HepG2 (cell line): ENCODE measurements around the gene FOXD3. TPM values are rescaled to one million over a fixed set of nuclear protein-coding genes. Genes with fewer than 3 reads are reported as not detected.

ENCODE experiments used
- ELK4 ChIP-seq: sonication (generic); formaldehyde crosslinking; IDR thresholded peaks from 2 replicates; pipeline ENCODE4 v1.9.0; 2021; ENCODE audit warnings: missing genetic modification reagents, borderline replicate concordance
- EP300 ChIP-seq, 3 experiments: sonication (generic) in 1 of 3; formaldehyde crosslinking in 1 of 3; IDR thresholded peaks; 2 replicates each; pipeline versions ENCODE4 v1.5.1 to v1.6.1; 2011 to 2020; ENCODE audit warnings: low read depth in 2 of 3, low read length in 2 of 3, borderline replicate concordance in 1 of 3, improper control_type of control experiment in 1 of 3, mild to moderate bottlenecking in 1 of 3, missing genetic modification reagents in 1 of 3, moderate library complexity in 1 of 3
- ETV5 ChIP-seq: IDR thresholded peaks from 2 replicates; pipeline ENCODE4 v1.6.1; 2018; ENCODE audit warnings: missing biosample characterization, missing genetic modification reagents, inconsistent platforms, borderline replicate concordance
- KDM6A ChIP-seq: IDR thresholded peaks from 2 replicates; pipeline ENCODE4 v1.6.1; 2016; ENCODE audit warnings: low read depth
- MIER2 ChIP-seq: IDR thresholded peaks from 2 replicates; pipeline ENCODE4 v1.6.1; 2016; ENCODE audit warnings: missing biosample characterization, missing genetic modification reagents
- PHF21A ChIP-seq: sonication (generic); formaldehyde crosslinking; IDR thresholded peaks from 2 replicates; pipeline ENCODE4 v1.5.0; 2020; ENCODE audit warnings: mild to moderate bottlenecking, missing genetic modification reagents
- RNF2 ChIP-seq: fragments of 450-650 bp; conservative IDR thresholded peaks from 2 replicates; pipeline ENCODE4 v1.6.1; 2016; ENCODE audit warnings: low read depth
- SATB2 ChIP-seq: sonication (generic); formaldehyde crosslinking; IDR thresholded peaks from 2 replicates; pipeline ENCODE4 v1.5.0; 2020; ENCODE audit warnings: missing genetic modification reagents
- SETDB1 ChIP-seq: sonication (generic); formaldehyde crosslinking; IDR thresholded peaks from 2 replicates; pipeline ENCODE4 v1.5.1; 2020; ENCODE audit warnings: missing genetic modification reagents, mild to moderate bottlenecking, borderline replicate concordance
- SP5 ChIP-seq: IDR thresholded peaks from 2 replicates; pipeline ENCODE4 v1.6.1; 2016; ENCODE audit warnings: low read depth, borderline replicate concordance
- SUZ12 ChIP-seq: fragments of 150-350 bp; IDR thresholded peaks from 2 replicates; pipeline ENCODE4 v1.6.1; 2014; ENCODE audit warnings: low read depth, low read length
- TGIF2 ChIP-seq: IDR thresholded peaks from 2 replicates; pipeline ENCODE4 v1.6.1; 2016; ENCODE audit warnings: control low read depth, missing compliant biosample characterization
- XBP1 ChIP-seq: sonication (generic); formaldehyde crosslinking; IDR thresholded peaks from 2 replicates; pipeline ENCODE4 v1.5.0; 2020; ENCODE audit warnings: missing genetic modification reagents
- ZNF256 ChIP-seq: sonication (generic); formaldehyde crosslinking; conservative IDR thresholded peaks from 2 replicates; pipeline ENCODE4 v1.4.0; 2020; ENCODE audit warnings: missing genetic modification reagents
- ZNF30 ChIP-seq: sonication (generic); formaldehyde crosslinking; IDR thresholded peaks from 2 replicates; pipeline ENCODE4 v1.5.0; 2020; ENCODE audit warnings: mild to moderate bottlenecking, missing genetic modification reagents
- ZNF326 ChIP-seq: sonication (generic); formaldehyde crosslinking; IDR thresholded peaks from 2 replicates; pipeline ENCODE4 v1.4.0; 2020; ENCODE audit warnings: missing genetic modification reagents, borderline replicate concordance
- ZNF564 ChIP-seq: sonication (generic); formaldehyde crosslinking; IDR thresholded peaks from 2 replicates; pipeline ENCODE4 v1.8.1; 2023; ENCODE audit warnings: mild to moderate bottlenecking, missing genetic modification reagents
- ZNF589 ChIP-seq: sonication (generic); formaldehyde crosslinking; conservative IDR thresholded peaks from 2 replicates; pipeline ENCODE4 v1.8.0; 2022; ENCODE audit warnings: mild to moderate bottlenecking, moderate library complexity, missing genetic modification reagents
- ZNF670 ChIP-seq: sonication (generic); formaldehyde crosslinking; IDR thresholded peaks from 2 replicates; pipeline ENCODE4 v1.8.0; 2022; ENCODE audit warnings: mild to moderate bottlenecking, missing genetic modification reagents, borderline replicate concordance
- ZNF709 ChIP-seq: sonication (generic); formaldehyde crosslinking; IDR thresholded peaks from 2 replicates; pipeline ENCODE4 v1.5.0; 2020; ENCODE audit warnings: mild to moderate bottlenecking, missing genetic modification reagents
- polyA plus RNA-seq, 8 experiments: library from polyadenylated mRNA; depleted of rRNA in 3 of 8; stranded (reverse) in 7 of 8; unstranded in 1 of 8; fragments of >200 nt; fragmentation: Illumina TruSeq in 4 of 8; extraction: Trizol in 4 of 8; gene quantifications; 2 replicates each; pipeline versions ENCODE4 v1.2.1 to v1.2.3, GENCODE V29; 2011 to 2016; ENCODE audit warnings: low read depth in 4 of 8, missing spikeins in 1 of 8, mixed read lengths in 1 of 8; ENCODE audit not compliant: insufficient read depth in 1 of 8
- total RNA-seq, 5 experiments: library from RNA; depleted of rRNA; stranded (reverse); fragments of >200 nt; fragmentation: Illumina TruSeq; extraction: Trizol; gene quantifications; 2 replicates each; pipeline ENCODE4 v1.2.3, GENCODE V29; 2016; ENCODE audit warnings: low read depth in 1 of 5
- TF ChIP-seq, protein P1 (sequence below): sonication (generic); formaldehyde crosslinking; IDR thresholded peaks from 2 replicates; pipeline ENCODE4 v1.5.0; 2020; ENCODE audit warnings: mild to moderate bottlenecking, missing genetic modification reagents, moderate library complexity
- TF ChIP-seq, protein P2 (sequence below): sonication (generic); formaldehyde crosslinking; IDR thresholded peaks from 2 replicates; pipeline ENCODE4 v1.8.1; 2023; ENCODE audit warnings: mild to moderate bottlenecking, moderate library complexity, missing genetic modification reagents
- TF ChIP-seq, protein P3 (sequence below): sonication (generic); formaldehyde crosslinking; IDR thresholded peaks from 2 replicates; pipeline ENCODE4 v1.4.0; 2020; ENCODE audit warnings: mild to moderate bottlenecking, missing genetic modification reagents

The FOXD3 gene
- total and polyA plus RNA-seq, 2 of the 13 experiments (the other 11 are each of a cell fraction or from before 2014, with no cell fraction given) = not detected

- TF ChIP-seq, protein P1, sequence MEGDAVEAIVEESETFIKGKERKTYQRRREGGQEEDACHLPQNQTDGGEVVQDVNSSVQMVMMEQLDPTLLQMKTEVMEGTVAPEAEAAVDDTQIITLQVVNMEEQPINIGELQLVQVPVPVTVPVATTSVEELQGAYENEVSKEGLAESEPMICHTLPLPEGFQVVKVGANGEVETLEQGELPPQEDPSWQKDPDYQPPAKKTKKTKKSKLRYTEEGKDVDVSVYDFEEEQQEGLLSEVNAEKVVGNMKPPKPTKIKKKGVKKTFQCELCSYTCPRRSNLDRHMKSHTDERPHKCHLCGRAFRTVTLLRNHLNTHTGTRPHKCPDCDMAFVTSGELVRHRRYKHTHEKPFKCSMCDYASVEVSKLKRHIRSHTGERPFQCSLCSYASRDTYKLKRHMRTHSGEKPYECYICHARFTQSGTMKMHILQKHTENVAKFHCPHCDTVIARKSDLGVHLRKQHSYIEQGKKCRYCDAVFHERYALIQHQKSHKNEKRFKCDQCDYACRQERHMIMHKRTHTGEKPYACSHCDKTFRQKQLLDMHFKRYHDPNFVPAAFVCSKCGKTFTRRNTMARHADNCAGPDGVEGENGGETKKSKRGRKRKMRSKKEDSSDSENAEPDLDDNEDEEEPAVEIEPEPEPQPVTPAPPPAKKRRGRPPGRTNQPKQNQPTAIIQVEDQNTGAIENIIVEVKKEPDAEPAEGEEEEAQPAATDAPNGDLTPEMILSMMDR (CRISPR knock-in tag) = peak; percentile 79
- no peak; the same call in 1 of the 2 replicates for TF ChIP-seq ZNF30 (CRISPR knock-in tag)
- TF ChIP-seq ZNF326 (CRISPR knock-in tag) = no peak
- TF ChIP-seq TGIF2 (CRISPR knock-in tag) = no peak
- TF ChIP-seq ZNF589 (CRISPR knock-in tag) = no peak
- 0 out of 2 replicates have a peak, but pooled peaks have one; percentile 0 for TF ChIP-seq KDM6A (CRISPR knock-in tag)
- no peak for TF ChIP-seq SETDB1 (CRISPR knock-in tag)
- TF ChIP-seq ZNF709 = peak; percentile 80
- no peak for TF ChIP-seq ELK4 (CRISPR knock-in tag)
- TF ChIP-seq ZNF256 (CRISPR knock-in tag) = no peak
- TF ChIP-seq MIER2 (CRISPR knock-in tag) = no peak
- TF ChIP-seq SP5 = no peak
- no peak for TF ChIP-seq ZNF564 (CRISPR knock-in tag)
- TF ChIP-seq, protein P2, sequence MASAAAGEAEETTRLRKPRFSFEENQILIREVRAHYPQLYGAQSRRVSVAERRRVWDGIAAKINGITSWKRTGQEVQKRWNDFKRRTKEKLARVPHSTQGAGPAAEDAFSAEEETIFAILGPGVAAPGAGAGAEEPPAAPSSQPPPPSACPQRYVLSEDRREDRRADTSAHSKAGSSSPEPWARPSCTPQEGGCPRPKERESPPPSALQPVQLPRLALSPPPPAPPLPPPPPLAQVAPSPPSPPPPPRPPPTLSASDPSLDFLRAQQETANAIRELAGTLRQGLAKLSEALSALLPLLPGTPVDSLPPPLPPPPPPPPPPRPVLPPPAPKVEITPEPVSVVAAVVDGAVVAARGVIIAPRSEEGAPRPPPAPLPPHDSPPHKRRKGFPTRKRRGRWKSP = peak; percentile 17; the same call in 1 of the 2 replicates
- TF ChIP-seq ETV5 = no peak
- peak; percentile 83; the same call in 1 of the 2 replicates for TF ChIP-seq ZNF670 (CRISPR knock-in tag)
- peak; percentile 71; the same call in 1 of the 2 replicates for TF ChIP-seq RNF2
- TF ChIP-seq, protein P3, sequence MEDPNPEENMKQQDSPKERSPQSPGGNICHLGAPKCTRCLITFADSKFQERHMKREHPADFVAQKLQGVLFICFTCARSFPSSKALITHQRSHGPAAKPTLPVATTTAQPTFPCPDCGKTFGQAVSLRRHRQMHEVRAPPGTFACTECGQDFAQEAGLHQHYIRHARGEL = peak; percentile 77; the same call in 1 of the 2 replicates
- no peak for TF ChIP-seq XBP1
- TF ChIP-seq PHF21A (CRISPR knock-in tag) = no peak
- no peak for TF ChIP-seq SUZ12
- 0 out of 2 replicates have a peak, but pooled peaks have one; percentile 11 for TF ChIP-seq SATB2 (CRISPR knock-in tag)
- no peak for TF ChIP-seq EP300 (IDR thresholded peaks at IDR 0.05; ENCODE audit: low read depth in 2 of 2, low read length in 2 of 2)
- no peak for TF ChIP-seq EP300 (CRISPR knock-in tag; IDR thresholded peaks at IDR 0.05; ENCODE audit: borderline replicate concordance)
These were observed 45.1 kb downstream of the FOXD3 start, which contains the start of gene ALG6 (continued) for GRCh38 chr1:63367215-63368103.
